Gastrocnemius medialis (tissue), 4 donors: ENCODE data around the gene UTS2.

ENCODE experiments used
- CTCF ChIP-seq, 5 experiments: fragments of 450-650 bp in 3 of 5; fragments of 200-600 bp in 2 of 5; sonication (generic) in 2 of 5; IDR thresholded peaks in 4 of 5; conservative IDR thresholded peaks in 1 of 5; 1 replicate in 4 of 5; 2 replicates in 1 of 5; pipeline ENCODE4 v1.5.1; 2016 to 2019; ENCODE audit warnings: antibody characterized with exemption in 5 of 5, mild to moderate bottlenecking in 3 of 5, moderate library complexity in 3 of 5
- POLR2A ChIP-seq, 2 donors: fragments of 450-650 bp; IDR thresholded peaks; one replicate each; pipeline ENCODE4 v1.6.1; 2017; ENCODE audit warnings: antibody characterized with exemption in 2 of 2, mild to moderate bottlenecking in 2 of 2, moderate library complexity in 2 of 2

- TF ChIP-seq CTCF (IDR thresholded peaks at IDR 0.05 in 4 of 5, conservative IDR thresholded peaks at IDR 0.05 in 1 of 5) (no peak), POLR2A (IDR thresholded peaks at IDR 0.05) (no peak)
Observed at GRCh38 chr1:7846656-7847055, 6.2 kb downstream of the UTS2 start.
